ENCODE results near the gene TRERF1.

TRERF1 gene

DNA sequence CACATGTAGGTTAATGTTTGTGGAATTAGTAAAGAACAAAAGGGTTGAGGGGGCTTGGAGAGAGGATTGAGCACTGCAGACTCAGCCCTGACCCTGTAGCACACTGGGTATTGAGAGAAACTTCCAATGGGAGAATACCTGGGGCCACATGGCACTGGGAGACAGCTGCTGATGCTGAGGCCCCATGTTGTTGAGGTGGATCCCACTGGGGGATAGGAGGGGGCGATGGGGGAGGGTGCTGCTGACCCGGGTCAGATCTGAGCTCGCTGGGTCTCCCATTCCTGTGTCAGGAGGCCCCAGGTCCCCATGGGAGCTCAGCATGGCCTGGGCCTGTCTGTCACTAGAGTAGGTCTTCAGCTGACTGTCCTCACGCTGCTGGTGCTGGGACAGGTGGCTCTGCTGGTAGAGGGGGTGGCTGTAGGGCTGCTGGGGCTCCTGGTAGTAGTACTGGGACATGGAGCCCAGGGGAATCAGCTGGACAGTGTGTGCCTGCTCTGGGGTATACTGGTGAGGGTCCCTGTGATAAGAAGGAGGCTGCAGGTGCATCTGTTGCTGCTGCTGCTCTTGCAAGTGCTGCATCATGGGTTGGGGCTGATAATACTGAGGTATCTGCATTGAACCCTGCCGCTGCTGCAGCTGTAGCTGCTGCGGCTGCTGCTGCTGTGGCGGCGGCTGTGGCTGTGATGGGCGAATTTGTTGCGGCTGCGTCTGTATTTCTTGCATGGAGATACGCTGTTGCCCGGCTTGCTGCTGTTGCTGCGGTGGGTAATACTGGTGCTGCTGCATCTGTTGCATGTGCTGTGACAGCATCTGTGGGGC lies 183.5 kb downstream of the TRERF1 start:
- DNase-seq, result no peak

DNA sequence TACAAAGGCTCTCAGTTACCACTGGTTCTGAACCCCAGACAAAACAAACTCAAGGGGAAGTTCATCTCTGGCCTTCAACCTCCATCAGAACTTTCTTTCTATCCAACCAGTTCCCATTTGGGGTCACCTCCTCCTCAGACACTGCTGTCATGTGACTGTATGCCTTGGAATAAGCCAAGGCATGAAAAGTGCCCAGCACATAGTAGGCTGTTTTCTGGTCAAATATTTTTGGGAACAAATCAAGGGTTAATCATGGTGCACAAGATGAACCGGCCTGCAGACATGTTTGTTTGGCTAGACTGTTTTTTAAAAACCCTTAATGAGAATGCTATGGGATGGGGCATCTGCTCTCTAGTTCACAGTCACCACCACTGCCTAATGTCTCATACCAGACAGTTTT lies 185.2 kb downstream of the TRERF1 start:
- no peak for DNase-seq

- no peak for DNase-seq
These were observed 186.8 kb downstream of the TRERF1 start for GRCh38 chr6:42264852-42265390.

DNA sequence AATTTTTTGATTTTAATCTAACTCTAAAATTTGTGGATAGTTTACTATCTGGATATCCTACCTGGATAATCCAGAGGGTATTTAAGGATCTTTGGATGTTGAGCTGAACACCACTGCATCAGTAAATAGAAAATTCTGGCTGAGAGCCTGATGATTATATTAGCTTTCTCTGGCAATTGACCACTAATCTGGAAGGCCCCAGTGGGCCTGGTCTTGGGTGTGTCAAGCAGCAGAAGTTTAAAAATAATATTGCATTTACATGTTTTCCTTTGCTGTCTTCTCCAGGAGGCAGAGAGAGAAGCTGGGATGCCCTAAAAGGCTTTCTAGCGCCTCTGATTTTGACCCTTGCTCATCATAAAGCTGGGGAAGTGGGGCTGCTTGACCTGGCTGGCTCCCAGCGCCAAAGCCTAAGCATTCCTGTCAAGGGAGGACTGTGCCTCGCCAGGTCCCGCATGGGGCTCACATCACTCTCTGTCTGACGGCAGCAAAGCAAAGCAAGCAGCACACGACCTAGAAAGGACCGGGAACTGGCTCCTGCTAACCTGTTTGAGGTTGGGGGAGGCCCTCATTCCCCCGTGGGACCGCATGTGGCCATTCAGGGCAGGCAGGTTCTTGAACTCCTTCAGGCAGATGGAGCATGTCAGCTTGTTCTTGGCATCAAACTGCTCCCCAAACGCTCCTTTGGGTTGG lies 187.4 kb downstream of the TRERF1 start:
- no peak for DNase-seq

- no peak for DNase-seq
These were observed 188.5 kb downstream of the TRERF1 start for GRCh38 chr6:42263165-42263728.

DNA sequence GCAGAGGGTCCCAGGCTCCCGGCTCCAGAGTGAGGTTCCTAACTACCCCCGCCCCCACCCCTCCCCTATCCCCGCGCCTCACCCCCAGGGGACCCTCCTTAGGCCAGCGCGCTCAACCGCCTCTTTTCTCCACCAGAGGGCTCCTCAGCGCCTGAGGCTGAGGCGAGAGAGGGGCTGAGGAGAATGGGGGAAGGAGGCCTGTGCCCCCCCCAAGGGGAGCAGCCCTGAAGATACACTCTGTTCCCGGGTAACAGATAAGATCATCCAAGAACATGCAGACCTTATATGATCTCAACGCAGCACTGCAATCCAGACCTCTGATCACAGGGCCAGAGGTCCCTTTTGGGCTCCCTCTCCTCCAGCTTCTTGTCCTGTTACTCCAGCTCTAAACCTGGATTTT lies 190.8 kb downstream of the TRERF1 start:
- DNase-seq, result no peak

DNA sequence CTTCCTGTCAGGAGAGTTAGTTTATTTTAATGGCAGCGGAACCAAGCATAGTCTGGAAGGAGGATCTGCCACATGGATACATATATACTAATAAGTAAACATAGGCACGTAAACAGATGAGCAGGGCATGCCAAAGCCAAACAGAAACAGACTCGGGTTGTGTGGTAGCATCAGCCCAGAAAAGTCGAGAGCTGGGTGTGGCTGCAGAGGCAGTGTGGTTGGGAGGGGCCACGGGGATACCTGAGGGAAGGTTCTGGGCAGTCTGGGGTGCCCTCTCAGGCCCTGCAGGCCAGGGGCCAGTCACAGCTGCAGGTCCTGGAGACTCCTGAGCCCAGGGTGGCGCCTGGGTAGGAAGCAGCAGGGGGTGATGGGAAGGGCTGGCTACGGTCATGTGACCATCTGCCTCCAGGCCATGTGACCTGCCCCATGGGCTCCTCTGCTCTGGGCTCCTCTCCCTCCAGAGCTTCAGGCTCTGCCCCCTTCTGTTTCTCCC lies 191.3 kb downstream of the TRERF1 start:
- no peak for DNase-seq

- DNase-seq, result no peak
These were observed 191.8 kb downstream of the TRERF1 start for GRCh38 chr6:42259841-42260395.

- no peak for DNase-seq
These were observed 192.4 kb downstream of the TRERF1 start for GRCh38 chr6:42259286-42259685.

DNA sequence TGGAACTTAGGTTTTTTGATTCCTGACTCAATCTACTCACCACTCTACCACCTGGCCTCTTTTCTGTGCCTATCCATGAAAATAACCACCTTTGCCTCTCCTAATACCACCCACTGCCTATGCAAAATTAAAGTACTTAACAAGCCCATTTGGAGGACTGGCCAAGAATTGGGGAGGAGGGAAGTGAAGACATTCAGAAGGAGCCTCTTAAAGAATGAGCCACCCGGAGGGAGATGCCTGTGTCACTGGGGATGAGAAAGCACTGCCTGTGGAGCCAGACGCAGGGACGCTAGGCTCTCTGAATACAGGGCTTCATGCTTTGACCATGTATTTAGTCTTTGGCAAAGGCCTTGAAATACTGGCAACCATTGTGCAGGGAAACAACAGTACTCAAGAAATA lies 194.1 kb downstream of the TRERF1 start:
- DNase-seq, result no peak

- DNase-seq, result no peak
These were observed 194.7 kb downstream of the TRERF1 start for GRCh38 chr6:42257063-42257462.

DNA sequence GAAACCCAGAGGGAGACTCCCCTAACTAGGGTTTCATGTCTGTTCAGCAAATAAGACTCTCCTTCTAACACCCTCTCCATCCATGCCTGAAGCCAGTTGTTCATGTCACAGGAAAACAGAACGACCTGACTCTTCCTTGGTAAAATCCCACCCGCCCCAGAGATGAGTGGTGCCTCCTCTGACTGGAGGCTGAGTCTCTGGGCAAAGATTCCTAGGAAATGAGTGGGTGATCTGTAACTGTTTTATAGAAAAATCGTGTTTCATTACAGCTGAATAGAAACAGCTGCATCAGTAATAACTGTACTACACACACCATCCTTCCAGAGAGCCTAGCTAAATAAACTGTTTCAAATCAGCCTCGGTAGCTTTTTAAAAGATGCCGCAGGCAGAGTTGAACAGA lies 196.7 kb downstream of the TRERF1 start:
- no peak for DNase-seq

GRCh38 chr6:42254505-42254904 lies 197.2 kb downstream of the TRERF1 start:
- no peak for DNase-seq

DNA sequence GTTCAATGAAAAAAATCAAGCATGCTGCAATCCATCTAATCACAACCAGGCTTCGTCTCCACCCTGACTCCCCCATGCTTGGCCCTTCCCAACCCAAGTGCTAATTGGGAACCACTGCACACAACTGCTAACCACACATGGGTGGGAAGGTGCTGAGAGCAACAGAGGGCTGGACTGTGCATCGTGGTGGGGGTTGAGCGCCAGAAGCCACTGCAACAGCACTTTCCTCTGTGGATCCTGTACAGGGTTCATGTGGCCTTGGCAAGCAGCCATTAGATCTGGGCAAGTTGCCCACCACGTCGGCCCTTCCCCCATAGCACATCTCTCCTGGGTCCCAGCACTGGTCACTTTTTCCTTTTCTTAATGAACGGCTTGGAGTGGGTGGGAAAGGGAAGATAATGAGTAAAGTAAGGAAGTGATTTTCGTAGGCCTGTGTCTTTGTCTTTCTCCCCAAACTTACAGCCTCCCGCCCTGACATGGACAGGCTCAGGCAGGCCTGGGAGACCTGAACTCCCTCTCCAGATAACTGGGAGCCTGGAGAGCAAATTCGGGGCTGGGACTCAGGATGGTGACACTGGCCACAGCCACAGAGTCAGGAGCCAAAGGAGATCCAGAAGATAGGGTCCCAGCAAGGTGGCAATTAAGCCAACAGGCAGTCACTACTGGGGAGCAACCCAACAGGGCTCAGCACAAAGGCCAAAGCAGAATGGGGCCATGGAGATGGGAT lies 199.7 kb downstream of the TRERF1 start:
- DNase-seq, result no peak

DNA sequence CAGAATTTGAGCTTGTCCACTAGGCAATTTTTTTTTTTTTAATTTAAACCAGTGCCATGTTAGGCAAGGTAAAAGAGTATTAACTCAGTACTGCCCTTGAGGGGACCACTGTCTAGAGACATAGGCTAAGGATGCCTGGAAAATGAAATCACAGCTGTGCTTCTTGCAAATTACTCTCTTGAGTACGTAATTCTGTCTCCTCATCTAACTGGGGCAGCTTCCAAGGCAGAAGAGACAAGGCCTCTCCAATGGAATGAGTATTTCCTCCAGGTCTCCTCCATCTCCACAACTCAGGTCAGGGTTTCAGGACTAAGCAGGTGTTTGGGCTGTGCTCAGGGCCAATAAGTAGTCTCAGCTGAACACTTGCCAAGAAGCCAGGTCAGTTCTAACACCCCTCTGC lies 200.2 kb downstream of the TRERF1 start:
- no peak for DNase-seq

GRCh38 chr6:42250274-42250931 lies 201.3 kb downstream of the TRERF1 start:
- DNase-seq, result no peak

DNA sequence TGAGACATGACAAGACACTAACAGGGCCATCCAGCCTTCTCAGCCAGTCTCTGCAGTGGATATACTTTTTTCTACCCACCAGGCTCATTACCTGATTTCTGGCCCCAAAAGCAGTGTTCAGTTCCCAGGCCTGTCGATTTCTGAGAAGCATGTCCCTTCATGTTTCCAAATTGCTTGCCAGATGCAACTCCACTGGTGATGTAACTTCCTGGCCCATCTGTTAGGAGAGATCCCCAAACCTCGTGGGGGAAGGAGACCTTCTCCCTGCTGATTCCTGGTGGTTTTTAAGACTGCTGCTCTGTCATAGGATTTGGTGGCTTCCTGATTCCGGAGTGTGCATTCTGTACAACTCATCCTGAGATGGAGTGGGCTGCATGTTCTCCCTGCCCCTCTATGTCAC lies 202.4 kb downstream of the TRERF1 start:
- no peak for DNase-seq

DNA sequence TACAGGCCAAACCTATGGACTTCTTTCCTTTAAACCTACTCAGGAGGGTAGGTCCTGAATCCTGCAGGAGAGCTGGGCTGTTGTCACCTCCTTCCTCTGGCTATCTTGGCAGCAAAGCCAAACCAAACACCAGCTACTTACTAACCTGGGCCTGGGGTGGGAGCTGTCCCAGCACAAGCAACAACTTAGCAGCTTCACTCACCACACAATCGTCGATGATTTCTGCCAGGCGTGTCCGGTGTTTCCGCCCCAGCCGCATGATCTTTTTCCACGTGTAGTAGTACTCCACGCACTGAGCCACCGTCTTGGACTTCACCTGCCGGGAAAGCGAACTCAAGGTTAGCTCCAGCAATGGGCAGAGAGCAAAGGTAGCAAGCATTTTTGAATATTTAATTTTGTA lies 208.7 kb downstream of the TRERF1 start:
- DNase-seq, result no peak

- no peak for DNase-seq
These were observed 209.8 kb downstream of the TRERF1 start for GRCh38 chr6:42241915-42242314.

GRCh38 chr6:42239736-42240375 lies 211.9 kb downstream of the TRERF1 start:
- no peak for DNase-seq

DNA sequence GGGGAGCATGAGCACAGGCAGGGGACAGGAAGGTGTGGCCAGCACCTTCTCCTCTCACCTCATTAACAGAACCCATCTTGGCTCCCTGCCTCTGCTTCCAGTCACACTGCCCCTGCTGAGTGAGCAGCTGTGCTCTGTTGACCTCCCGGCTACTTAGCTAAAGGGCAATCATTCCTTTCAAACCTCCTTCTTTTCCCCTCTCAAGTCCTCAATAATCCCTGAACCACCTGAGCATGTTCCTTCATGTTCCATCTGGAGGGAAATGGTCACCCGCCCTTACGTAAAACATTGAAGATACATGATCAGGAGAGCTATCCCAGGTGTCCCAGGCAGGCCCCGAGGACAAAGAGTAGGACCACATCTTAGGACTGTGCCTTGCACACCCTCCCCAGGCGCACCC lies 212.4 kb downstream of the TRERF1 start:
- DNase-seq, result no peak

- DNase-seq, result no peak
These were observed 213.9 kb downstream of the TRERF1 start for GRCh38 chr6:42237857-42238256.

Measured in activated gamma-delta T cell (primary cell).